ENCODE data around the gene HOXA9. TPM values are rescaled to one million over a fixed set of nuclear protein-coding genes. Genes with fewer than 3 reads are reported as not detected.

The HOXA9 gene
- polyA plus RNA-seq, 1 of the 3 experiments (the other 2 are of a cell fraction): not detected

- H3F3A ChIP-seq (replicated peaks; ENCODE audit: insufficient read depth): no peaks in the 10 kb centered on the region
- H3K36me3 ChIP-seq (replicated peaks in 1 of 2; ENCODE audit: control insufficient read depth in 1 of 2, insufficient read depth in 2 of 2, low read length in 1 of 2): no peaks in the 10 kb centered on the region
- peaks cover 12 to 16% of the 10 kb centered on the region in 2 experiments; a peak in 1 of 4 replicates for H3K4me1 ChIP-seq (ENCODE audit: control insufficient read depth in 1 of 2, insufficient read depth in 2 of 2, low read depth in 1 of 2, low read length in 1 of 2)
- DNase-seq: peak; percentile 39
- TF ChIP-seq TAF1 (IDR thresholded peaks at IDR 0.05; ENCODE audit: borderline replicate concordance, low read depth, low read length): no peak
- TF ChIP-seq RAD21 (IDR thresholded peaks at IDR 0.05; ENCODE audit: low read length): no peak
- TF ChIP-seq GABPA (IDR thresholded peaks at IDR 0.05; ENCODE audit: low read depth): no peak
- no peak for TF ChIP-seq MEF2A (IDR thresholded peaks at IDR 0.05; ENCODE audit: borderline replicate concordance, low read depth)
- no peak for TF ChIP-seq RCOR1 (IDR thresholded peaks at IDR 0.05; ENCODE audit: low read length)
- no peak for TF ChIP-seq NFIC (IDR thresholded peaks at IDR 0.05; ENCODE audit: borderline replicate concordance)
- no peak for TF ChIP-seq JUND (IDR thresholded peaks at IDR 0.05)
- TF ChIP-seq NRF1 (IDR thresholded peaks at IDR 0.05; ENCODE audit: low read depth, low read length): no peak
- H3K9me2 ChIP-seq: no peaks in the 10 kb centered on the region
- 27% methylated on average over 7 of the region's 11 CpGs for WGBS (ENCODE audit: low lambda C conversion rate)
- H3K79me2 ChIP-seq (ENCODE audit: insufficient read depth): no peaks in the 10 kb centered on the region
- no peaks in the 10 kb centered on the region for H4K20me1 ChIP-seq (ENCODE audit: insufficient read depth)
- no peaks in the 10 kb centered on the region for H3K9me3 ChIP-seq
- peaks cover 100% of the 10 kb centered on the region for H3K27me3 ChIP-seq (ENCODE audit: insufficient read depth)
- POLR2A ChIA-PET: no interaction called here
- no peak overlapping the region for H3K4me2 ChIP-seq
- no peak overlapping the region for H2AFZ ChIP-seq (ENCODE audit: low read depth)
- H3K4me3 ChIP-seq (ENCODE audit: low read depth in 2 of 2, low read length in 1 of 2): no peak overlapping the region
- H3K27ac ChIP-seq (ENCODE audit: low read depth in 2 of 2, low read length in 1 of 2): no peak overlapping the region
- CTCF ChIA-PET: interaction anchor here (3.1 to 10.9 kb wide), 3 partner anchors 13 to 292 kb away, joined by 29 to 270 read pairs (median 29); partner anchors contain the start of gene HOXA7
- H3K9ac ChIP-seq: no peak overlapping the region
These were observed 19.4 kb downstream of the HOXA9 start for GRCh38 chr7:27145914-27146412.

DNA sequence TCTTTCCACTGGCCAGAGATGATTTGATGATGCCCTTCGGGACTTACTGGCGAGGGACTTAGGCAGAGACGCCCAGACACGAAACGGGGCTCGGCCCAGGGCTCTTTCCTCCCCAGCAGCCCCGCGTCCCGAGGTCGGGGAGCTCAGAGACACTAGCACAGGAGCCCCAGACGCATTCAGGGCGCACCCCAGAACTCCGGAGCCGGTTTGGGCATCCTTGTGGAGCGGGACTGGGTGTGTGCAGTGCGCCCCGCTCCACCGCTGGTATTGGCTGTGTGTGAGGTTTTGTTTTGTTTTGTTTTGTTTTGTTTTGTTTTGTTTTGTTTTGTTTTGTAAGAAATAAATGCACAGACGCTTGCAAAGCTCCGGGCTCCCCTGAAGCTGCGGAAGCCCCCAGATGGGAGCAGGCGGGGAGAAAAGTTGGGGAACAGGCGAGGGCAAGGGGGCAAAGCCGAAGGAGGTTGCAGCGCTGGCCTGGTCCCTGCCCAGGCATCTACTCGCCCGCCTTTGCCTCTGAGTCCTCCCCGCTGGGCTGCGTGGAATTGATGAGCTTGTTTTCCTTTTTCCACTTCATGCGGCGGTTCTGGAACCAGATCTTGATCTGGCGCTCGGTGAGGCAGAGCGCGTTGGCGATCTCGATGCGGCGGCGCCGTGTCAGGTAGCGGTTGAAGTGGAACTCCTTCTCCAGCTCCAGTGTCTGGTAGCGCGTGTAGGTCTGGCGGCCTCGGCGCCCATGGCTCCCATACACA is 20.0 kb downstream of the HOXA9 start:
- no peaks in the 10 kb centered on the region for H3K36me3 ChIP-seq (replicated peaks in 1 of 2; ENCODE audit: control insufficient read depth in 1 of 2, insufficient read depth in 2 of 2, low read length in 1 of 2)
- POLR2A ChIA-PET: no interaction called here
- 0 out of 2 replicates have a peak overlapping the region, but pooled peaks have one; percentile 29 for H2AFZ ChIP-seq (ENCODE audit: low read depth)
- CTCF ChIA-PET: interaction anchor here (0.8 to 10.9 kb wide), 10 partner anchors 13 to 444 kb away, joined by 3 to 270 read pairs (median 10); partner anchors contain the start of genes HOXA11, HOXA4 and HOXA7
- no peak overlapping the region for H3K27ac ChIP-seq (ENCODE audit: low read depth in 2 of 2, low read length in 1 of 2)
- peaks cover 11 to 12% of the 10 kb centered on the region in 2 experiments; a peak in 1 of 4 replicates for H3K4me1 ChIP-seq (ENCODE audit: control insufficient read depth in 1 of 2, insufficient read depth in 2 of 2, low read depth in 1 of 2, low read length in 1 of 2)
- H3K9me2 ChIP-seq: no peaks in the 10 kb centered on the region
- H3F3A ChIP-seq (replicated peaks; ENCODE audit: insufficient read depth): no peaks in the 10 kb centered on the region
- peak; percentile 45 for DNase-seq
- H3K4me3 ChIP-seq (ENCODE audit: low read depth in 2 of 2, low read length in 1 of 2): no peak overlapping the region
- no peaks in the 10 kb centered on the region for H3K9me3 ChIP-seq
- no peaks in the 10 kb centered on the region for H4K20me1 ChIP-seq (ENCODE audit: insufficient read depth)
- TF ChIP-seq, protein P1, sequence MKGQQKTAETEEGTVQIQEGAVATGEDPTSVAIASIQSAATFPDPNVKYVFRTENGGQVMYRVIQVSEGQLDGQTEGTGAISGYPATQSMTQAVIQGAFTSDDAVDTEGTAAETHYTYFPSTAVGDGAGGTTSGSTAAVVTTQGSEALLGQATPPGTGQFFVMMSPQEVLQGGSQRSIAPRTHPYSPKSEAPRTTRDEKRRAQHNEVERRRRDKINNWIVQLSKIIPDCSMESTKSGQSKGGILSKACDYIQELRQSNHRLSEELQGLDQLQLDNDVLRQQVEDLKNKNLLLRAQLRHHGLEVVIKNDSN (IDR thresholded peaks at IDR 0.05; ENCODE audit: borderline replicate concordance, low read depth): no peak
- peak; percentile 95 for TF ChIP-seq EZH2phosphoT487 (IDR thresholded peaks at IDR 0.05; ENCODE audit: borderline replicate concordance, low read depth)
- no peak for TF ChIP-seq SIN3A (IDR thresholded peaks at IDR 0.05; ENCODE audit: borderline replicate concordance, low read depth, low read length)
- no peak overlapping the region for H3K4me2 ChIP-seq
- H3K9ac ChIP-seq: no peak overlapping the region
- no peaks in the 10 kb centered on the region for H3K79me2 ChIP-seq (ENCODE audit: insufficient read depth)
- peaks cover 100% of the 10 kb centered on the region for H3K27me3 ChIP-seq (ENCODE audit: insufficient read depth)
- 23% methylated on average over 43 of the region's 47 CpGs for WGBS (ENCODE audit: low lambda C conversion rate)
